Stimulated activated CD8-positive, alpha-beta memory T cell treated with anti-CD3 and anti-CD28 coated beads, Interleukin-7, amount 100 ng/mL, for 48 hours (primary cell): Measurements from ENCODE around the gene SNTN.
"Not testable (repeated sequence)": the region's sequence is repeated elsewhere in the genome, so short reads cannot be mapped to it uniquely, and the experiment has no call there.

Source experiments
- DNase-seq, 2 donors: peaks; one replicate each; pipeline ENCODE4 v3.0.0-alpha.2; 2020; ENCODE audit warnings: low read depth in 1 of 2; ENCODE audit errors: extremely low read depth in 1 of 2

Gene SNTN

GRCh38 chr3:63652066-63652725 is at the start of gene SNTN:
SNTN (plus strand) TSS chr3:63652675; CDS start chr3:63652688, 13 bp downstream.
- no peak for DNase-seq

- no peak for DNase-seq
Observed at GRCh38 chr3:63607716-63608115, 44.8 kb upstream of the SNTN start.

- DNase-seq = no peak
Observed at GRCh38 chr3:63609408-63609807, 43.1 kb upstream of the SNTN start.

- no peak for DNase-seq
Observed at GRCh38 chr3:63609834-63610233, 42.6 kb upstream of the SNTN start.

- DNase-seq = no peak
Observed at GRCh38 chr3:63611382-63611781, 41.1 kb upstream of the SNTN start.

- no peak for DNase-seq
Observed at GRCh38 chr3:63613561-63613960, 38.9 kb upstream of the SNTN start.

GRCh38 chr3:63617391-63617790 is 35.1 kb upstream of the SNTN start:
- DNase-seq = no peak

GRCh38 chr3:63624941-63625560 is 27.4 kb upstream of the SNTN start:
- DNase-seq = no peak

- no peak for DNase-seq
Observed at GRCh38 chr3:63631670-63632069, 20.8 kb upstream of the SNTN start.

- DNase-seq = no peak
Observed at GRCh38 chr3:63635186-63635585, 17.3 kb upstream of the SNTN start.

GRCh38 chr3:63639806-63640205 is 12.7 kb upstream of the SNTN start:
- DNase-seq = no peak

GRCh38 chr3:63642488-63642887 is 10.0 kb upstream of the SNTN start:
- DNase-seq = no peak

GRCh38 chr3:63644212-63644797 is 8.2 kb upstream of the SNTN start:
- DNase-seq = no peak

GRCh38 chr3:63644928-63645781 is 7.3 kb upstream of the SNTN start:
- DNase-seq = not testable (repeated sequence)

GRCh38 chr3:63654211-63654610 is 1.7 kb downstream of the SNTN start:
- no peak for DNase-seq

GRCh38 chr3:63654931-63655330 is 2.5 kb downstream of the SNTN start:
- DNase-seq = no peak

- no peak for DNase-seq
Observed at GRCh38 chr3:63655519-63655918, 3.0 kb downstream of the SNTN start.

GRCh38 chr3:63656786-63657185 is 4.3 kb downstream of the SNTN start:
- no peak for DNase-seq

GRCh38 chr3:63661242-63661641 is 8.8 kb downstream of the SNTN start:
- DNase-seq = no peak

- no peak for DNase-seq
Observed at GRCh38 chr3:63662011-63662410, 9.5 kb downstream of the SNTN start.

- no peak for DNase-seq
Observed at GRCh38 chr3:63662500-63662899, 10.0 kb downstream of the SNTN start.
